GM12878 (cell line): Measurements from ENCODE around the gene MCHR1.

Experiments
- CHD2 ChIP-seq: IDR thresholded peaks from 2 replicates; pipeline ENCODE4 v1.6.1; 2011; ENCODE audit warnings: low read depth, low read length, improper control_type of control experiment, borderline replicate concordance
- EZH2 ChIP-seq: IDR thresholded peaks from 2 replicates; pipeline ENCODE4 v1.6.1; 2012; ENCODE audit warnings: low read depth, mild to moderate bottlenecking, control low read depth, inconsistent platforms, low read length, borderline replicate concordance; ENCODE audit not compliant: control insufficient read depth
- NR2C1 ChIP-seq: fragments of 450-650 bp; IDR thresholded peaks from 2 replicates; pipeline ENCODE4 v1.6.1; 2017; ENCODE audit warnings: antibody characterized with exemption, mild to moderate bottlenecking, moderate library complexity
- POLR2A ChIP-seq: IDR thresholded peaks from 2 replicates; pipeline ENCODE4 v1.6.1; 2011; ENCODE audit warnings: low read depth, mild to moderate bottlenecking, low read length
- TCF7 ChIP-seq: IDR thresholded peaks from 2 replicates; pipeline ENCODE4 v1.6.1; 2014; ENCODE audit warnings: antibody characterized with exemption, borderline replicate concordance

DNA sequence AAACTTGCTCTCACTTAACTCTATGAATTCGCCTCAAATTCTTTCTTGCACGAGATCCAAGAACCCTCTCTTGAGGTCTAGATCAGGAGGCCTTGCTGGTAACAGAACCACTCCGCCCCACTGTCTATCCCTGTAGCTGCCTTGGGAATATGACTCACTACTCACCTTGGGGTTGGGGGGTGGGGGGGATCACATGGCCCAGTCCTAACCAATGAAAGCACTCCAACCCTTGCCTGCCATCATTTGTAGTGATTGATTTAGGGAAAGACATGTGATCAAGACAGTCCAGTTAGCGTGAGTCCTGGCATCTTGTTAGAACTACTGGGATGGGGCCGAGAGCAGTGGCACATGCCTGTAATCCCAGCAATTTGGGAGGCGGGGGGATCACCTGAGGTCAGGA, 38.0 kb upstream of the MCHR1 start:
- no peak for TF ChIP-seq POLR2A
- no peak for TF ChIP-seq EZH2
- TF ChIP-seq TCF7: no peak
- TF ChIP-seq CHD2: no peak
- no peak for TF ChIP-seq NR2C1
